WTC11 (cell line): ENCODE measurements around the gene STYK1. TPM values are rescaled to one million over a fixed set of nuclear protein-coding genes. Genes with fewer than 3 reads are reported as not detected.

Experiments used
- ATAC-seq: fragments of 200-7000 bp; cut with Tn5 transposase; 2 replicates; pipeline ENCODE4 v1.10.0; 2021; ENCODE audit warnings: mild to moderate bottlenecking, moderate library complexity
- CTCF ChIA-PET: fragments of 300-600 bp; sonication (Branson Sonifier 250); formaldehyde crosslinking; loops from one replicate; lab custom pipeline; 2021; ENCODE audit warnings: antibody characterized with exemption; lab: Charles Lee
- POLR2A ChIA-PET: fragments of 350-600 bp; sonication (Branson Sonifier 250); formaldehyde crosslinking; loops from one replicate; lab custom pipeline; 2021; ENCODE audit warnings: antibody characterized with exemption; lab: Charles Lee
- DNase-seq: peaks from one replicate; pipeline ENCODE4 v3.0.0; 2021; ENCODE audit warnings: low spot score
- H3K27ac Mint-ChIP-seq: 2 replicates; pipeline ENCODE4 v1.8.0; 2021; ENCODE audit warnings: mixed read lengths
- H3K27me3 Mint-ChIP-seq: 2 replicates; pipeline ENCODE4 v1.8.0; 2021; ENCODE audit warnings: low read depth, mild to moderate bottlenecking, moderate library complexity, mixed read lengths
- H3K36me3 Mint-ChIP-seq: 2 replicates; pipeline ENCODE4 v1.8.0; 2021; ENCODE audit warnings: mixed read lengths
- H3K4me1 Mint-ChIP-seq: 2 replicates; pipeline ENCODE4 v1.8.0; 2022; ENCODE audit warnings: mixed read lengths
- H3K4me3 Mint-ChIP-seq: 2 replicates; pipeline ENCODE4 v1.8.0; 2021; ENCODE audit warnings: mild to moderate bottlenecking, moderate library complexity, mixed read lengths
- H3K9me3 Mint-ChIP-seq: 2 replicates; pipeline ENCODE4 v1.8.0; 2021; ENCODE audit warnings: mixed read lengths
- ELF4 ChIP-seq: sonication (generic); formaldehyde crosslinking; IDR thresholded peaks from 2 replicates; pipeline ENCODE4 v1.8.1; 2022; ENCODE audit warnings: low read depth, mild to moderate bottlenecking, moderate library complexity, missing genetic modification reagents
- EMX1 ChIP-seq: fragments of 250-450 bp; sonication (Bioruptor Pico); IDR thresholded peaks from 2 replicates; pipeline ENCODE4 v1.8.0; 2021; ENCODE audit warnings: mild to moderate bottlenecking
- GABPB1 ChIP-seq: sonication (generic); formaldehyde crosslinking; IDR thresholded peaks from 2 replicates; pipeline ENCODE4 v1.8.1; 2023; ENCODE audit warnings: mild to moderate bottlenecking, missing genetic modification reagents
- HMGA2 ChIP-seq: fragments of 250-450 bp; sonication (Bioruptor Pico); IDR thresholded peaks from 2 replicates; pipeline ENCODE4 v1.4.0; 2021; ENCODE audit warnings: mild to moderate bottlenecking, moderate library complexity
- IRF2 ChIP-seq: sonication (generic); formaldehyde crosslinking; IDR thresholded peaks from 2 replicates; pipeline ENCODE4 v1.8.0; 2022; ENCODE audit warnings: low read depth, missing genetic modification reagents, borderline replicate concordance
- NFE2L1 ChIP-seq: sonication (generic); formaldehyde crosslinking; IDR thresholded peaks from 2 replicates; pipeline ENCODE4 v1.8.1; 2023; ENCODE audit warnings: missing genetic modification reagents
- NR1H2 ChIP-seq: sonication (generic); formaldehyde crosslinking; IDR thresholded peaks from 2 replicates; pipeline ENCODE4 v1.9.0; 2021; ENCODE audit warnings: mild to moderate bottlenecking, moderate library complexity, missing genetic modification reagents
- NR3C1 ChIP-seq: sonication (generic); formaldehyde crosslinking; conservative IDR thresholded peaks from 2 replicates; pipeline ENCODE4 v1.8.1; 2023; ENCODE audit warnings: low read depth, mild to moderate bottlenecking, missing genetic modification reagents
- OVOL2 ChIP-seq: fragments of 250-450 bp; sonication (Bioruptor Pico); IDR thresholded peaks from 2 replicates; pipeline ENCODE4 v1.9.0; 2021; ENCODE audit warnings: mild to moderate bottlenecking, borderline replicate concordance
- SMAD4 ChIP-seq: sonication (generic); formaldehyde crosslinking; IDR thresholded peaks from 2 replicates; pipeline ENCODE4 v1.8.0; 2022; ENCODE audit warnings: mild to moderate bottlenecking, missing genetic modification reagents
- USF1 ChIP-seq: sonication (generic); formaldehyde crosslinking; IDR thresholded peaks from 2 replicates; pipeline ENCODE4 v1.8.0; 2022; ENCODE audit warnings: mild to moderate bottlenecking, missing genetic modification reagents
- ZBTB43 ChIP-seq: sonication (generic); formaldehyde crosslinking; IDR thresholded peaks from 2 replicates; pipeline ENCODE4 v1.8.1; 2023; ENCODE audit warnings: mild to moderate bottlenecking, missing genetic modification reagents
- ZNF121 ChIP-seq: sonication (generic); formaldehyde crosslinking; IDR thresholded peaks from 2 replicates; pipeline ENCODE4 v1.8.0; 2023; ENCODE audit warnings: missing genetic modification reagents
- ZNF138 ChIP-seq: sonication (generic); formaldehyde crosslinking; conservative IDR thresholded peaks from 2 replicates; pipeline ENCODE4 v1.8.1; 2022; ENCODE audit warnings: mild to moderate bottlenecking, moderate library complexity, missing genetic modification reagents
- total RNA-seq: library from RNA; stranded (reverse); gene quantifications from 3 replicates; pipeline ENCODE4 v1.2.3, GENCODE V29; 2021
- TF ChIP-seq, protein P1 (sequence below): sonication (generic); formaldehyde crosslinking; IDR thresholded peaks from 2 replicates; pipeline ENCODE4 v1.8.1; 2023; ENCODE audit warnings: mild to moderate bottlenecking, missing genetic modification reagents, borderline replicate concordance
- TF ChIP-seq, protein P2 (sequence below): fragments of 250-450 bp; sonication (Bioruptor Pico); conservative IDR thresholded peaks from 2 replicates; pipeline ENCODE4 v1.9.0; 2021; ENCODE audit warnings: mild to moderate bottlenecking
- TF ChIP-seq, protein P3 (sequence below): fragments of 250-450 bp; sonication (Bioruptor Pico); IDR thresholded peaks from 2 replicates; pipeline ENCODE4 v2.1.2; 2022; ENCODE audit warnings: mild to moderate bottlenecking, moderate library complexity

Gene STYK1
- total RNA-seq, 1 experiment from 2014 or later = 1.6 TPM

GRCh38 chr12:10664499-10664898 lies 9.4 kb downstream of the STYK1 start:
- no peaks in the 10 kb centered on the region for H3K27me3 Mint-ChIP-seq
- H3K36me3 Mint-ChIP-seq = no peaks in the 10 kb centered on the region
- H3K9me3 Mint-ChIP-seq = peaks cover 18% of the 10 kb centered on the region
- H3K4me1 Mint-ChIP-seq = no peaks in the 10 kb centered on the region
- no peak overlapping the region for H3K27ac Mint-ChIP-seq
- DNase-seq = no peak
- TF ChIP-seq NFE2L1 = no peak
- TF ChIP-seq ZNF121 (CRISPR knock-in tag) = no peak
- TF ChIP-seq, protein P1, sequence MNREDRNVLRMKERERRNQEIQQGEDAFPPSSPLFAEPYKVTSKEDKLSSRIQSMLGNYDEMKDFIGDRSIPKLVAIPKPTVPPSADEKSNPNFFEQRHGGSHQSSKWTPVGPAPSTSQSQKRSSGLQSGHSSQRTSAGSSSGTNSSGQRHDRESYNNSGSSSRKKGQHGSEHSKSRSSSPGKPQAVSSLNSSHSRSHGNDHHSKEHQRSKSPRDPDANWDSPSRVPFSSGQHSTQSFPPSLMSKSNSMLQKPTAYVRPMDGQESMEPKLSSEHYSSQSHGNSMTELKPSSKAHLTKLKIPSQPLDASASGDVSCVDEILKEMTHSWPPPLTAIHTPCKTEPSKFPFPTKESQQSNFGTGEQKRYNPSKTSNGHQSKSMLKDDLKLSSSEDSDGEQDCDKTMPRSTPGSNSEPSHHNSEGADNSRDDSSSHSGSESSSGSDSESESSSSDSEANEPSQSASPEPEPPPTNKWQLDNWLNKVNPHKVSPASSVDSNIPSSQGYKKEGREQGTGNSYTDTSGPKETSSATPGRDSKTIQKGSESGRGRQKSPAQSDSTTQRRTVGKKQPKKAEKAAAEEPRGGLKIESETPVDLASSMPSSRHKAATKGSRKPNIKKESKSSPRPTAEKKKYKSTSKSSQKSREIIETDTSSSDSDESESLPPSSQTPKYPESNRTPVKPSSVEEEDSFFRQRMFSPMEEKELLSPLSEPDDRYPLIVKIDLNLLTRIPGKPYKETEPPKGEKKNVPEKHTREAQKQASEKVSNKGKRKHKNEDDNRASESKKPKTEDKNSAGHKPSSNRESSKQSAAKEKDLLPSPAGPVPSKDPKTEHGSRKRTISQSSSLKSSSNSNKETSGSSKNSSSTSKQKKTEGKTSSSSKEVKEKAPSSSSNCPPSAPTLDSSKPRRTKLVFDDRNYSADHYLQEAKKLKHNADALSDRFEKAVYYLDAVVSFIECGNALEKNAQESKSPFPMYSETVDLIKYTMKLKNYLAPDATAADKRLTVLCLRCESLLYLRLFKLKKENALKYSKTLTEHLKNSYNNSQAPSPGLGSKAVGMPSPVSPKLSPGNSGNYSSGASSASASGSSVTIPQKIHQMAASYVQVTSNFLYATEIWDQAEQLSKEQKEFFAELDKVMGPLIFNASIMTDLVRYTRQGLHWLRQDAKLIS (CRISPR knock-in tag) = no peak
- TF ChIP-seq USF1 (CRISPR knock-in tag) = no peak
- TF ChIP-seq, protein P2, sequence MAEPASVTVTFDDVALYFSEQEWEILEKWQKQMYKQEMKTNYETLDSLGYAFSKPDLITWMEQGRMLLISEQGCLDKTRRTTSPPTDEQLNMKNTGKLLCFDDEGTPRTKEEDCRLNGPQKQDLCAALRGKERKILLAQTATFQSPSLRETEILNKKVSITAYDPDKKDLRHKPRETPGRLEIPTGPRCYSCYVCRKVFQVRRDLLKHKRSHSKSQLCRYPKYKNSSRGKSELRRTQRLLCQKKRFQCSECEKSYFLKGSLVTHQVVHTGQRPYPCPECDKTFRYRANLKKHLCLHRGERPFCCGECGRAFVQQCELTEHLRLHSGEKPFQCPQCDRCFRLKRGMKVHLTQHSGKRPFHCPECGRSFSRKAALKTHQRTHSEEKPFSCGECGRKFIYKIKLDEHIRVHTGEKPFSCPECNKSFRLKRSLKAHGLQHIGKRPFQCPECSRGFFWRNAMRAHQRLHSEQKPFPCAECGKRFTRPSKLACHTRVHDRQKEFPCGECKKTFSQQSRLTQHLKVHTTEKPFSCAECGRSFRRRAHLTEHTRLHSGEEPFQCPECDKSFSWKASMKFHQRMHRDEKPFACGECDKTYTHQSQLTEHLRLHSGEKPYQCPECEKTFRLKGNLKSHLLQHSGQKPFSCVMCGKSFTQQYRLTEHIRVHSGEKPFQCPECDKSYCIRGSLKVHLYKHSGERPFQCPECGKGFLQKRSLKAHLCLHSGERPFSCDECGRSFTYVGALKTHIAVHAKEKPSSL (CRISPR knock-in tag) = no peak
- TF ChIP-seq OVOL2 (CRISPR knock-in tag) = no peak
- no peak for TF ChIP-seq GABPB1 (CRISPR knock-in tag)
- no peak for TF ChIP-seq NR1H2 (CRISPR knock-in tag)
- no peak for TF ChIP-seq ZNF138
- no peak for TF ChIP-seq ZBTB43 (CRISPR knock-in tag)
- TF ChIP-seq NR3C1 (CRISPR knock-in tag) = no peak
- no peak for TF ChIP-seq HMGA2 (CRISPR knock-in tag)
- no peak for TF ChIP-seq ELF4 (CRISPR knock-in tag)
- no peak for TF ChIP-seq IRF2 (CRISPR knock-in tag)
- TF ChIP-seq EMX1 (CRISPR knock-in tag) = no peak
- TF ChIP-seq SMAD4 = no peak
- no peak overlapping the region for H3K4me3 Mint-ChIP-seq
- CTCF ChIA-PET = no interaction called here
- ATAC-seq = no peak
- POLR2A ChIA-PET = no interaction called here

DNA sequence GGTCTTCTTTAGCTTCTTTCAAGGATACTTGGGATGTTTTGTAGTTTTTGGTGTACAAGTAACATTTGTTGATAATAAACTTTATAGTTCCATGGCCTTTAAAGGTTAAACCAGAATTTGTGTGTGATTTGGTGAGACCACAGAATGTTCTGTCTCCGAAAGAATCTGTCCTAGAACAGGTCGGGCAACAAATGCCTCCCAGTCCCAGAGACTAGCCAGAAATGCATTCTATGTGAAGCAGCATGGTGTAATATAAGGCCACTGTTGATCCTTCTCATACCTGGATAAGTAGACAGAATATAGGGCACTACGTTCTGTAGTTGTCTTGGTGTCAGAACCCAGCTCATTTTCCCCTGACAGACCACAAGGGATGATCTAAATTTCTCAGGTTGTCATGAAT lies 10.0 kb downstream of the STYK1 start:
- DNase-seq = no peak
- Mint-ChIP-seq H3K27ac (no peak overlapping the region), H3K4me3 (no peak overlapping the region), H3K27me3 (no peaks in the 10 kb centered on the region), H3K9me3 (peaks cover 25% of the 10 kb centered on the region), H3K4me1 (no peaks in the 10 kb centered on the region), H3K36me3 (no peaks in the 10 kb centered on the region; the same call in 1 of the 2 replicates)
- ChIA-PET POLR2A (no interaction called here), CTCF (no interaction called here)
- ATAC-seq = no peak
- TF ChIP-seq ZNF121 (CRISPR knock-in tag) (no peak), OVOL2 (CRISPR knock-in tag) (no peak)
- TF ChIP-seq, protein P3, sequence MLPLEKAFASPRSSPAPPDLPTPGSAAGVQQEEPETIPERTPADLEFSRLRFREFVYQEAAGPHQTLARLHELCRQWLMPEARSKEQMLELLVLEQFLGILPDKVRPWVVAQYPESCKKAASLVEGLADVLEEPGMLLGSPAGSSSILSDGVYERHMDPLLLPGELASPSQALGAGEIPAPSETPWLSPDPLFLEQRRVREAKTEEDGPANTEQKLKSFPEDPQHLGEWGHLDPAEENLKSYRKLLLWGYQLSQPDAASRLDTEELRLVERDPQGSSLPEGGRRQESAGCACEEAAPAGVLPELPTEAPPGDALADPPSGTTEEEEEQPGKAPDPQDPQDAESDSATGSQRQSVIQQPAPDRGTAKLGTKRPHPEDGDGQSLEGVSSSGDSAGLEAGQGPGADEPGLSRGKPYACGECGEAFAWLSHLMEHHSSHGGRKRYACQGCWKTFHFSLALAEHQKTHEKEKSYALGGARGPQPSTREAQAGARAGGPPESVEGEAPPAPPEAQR = no peak
